Fibroblast of skin of right biceps (primary cell): ENCODE data around the gene SMYD3.
A peak's percentile ranks its signal among the peaks of the same experiment; 100 is the strongest.

ENCODE experiments used
- DNase-seq: peaks from one replicate; pipeline ENCODE4 v3.0.0-alpha.2; 2013

Gene SMYD3

GRCh38 chr1:246162560-246162959 lies 344.5 kb downstream of the SMYD3 start:
- no peak for DNase-seq

GRCh38 chr1:246161626-246162025 lies 345.5 kb downstream of the SMYD3 start:
- peak; percentile 77 for DNase-seq

DNA sequence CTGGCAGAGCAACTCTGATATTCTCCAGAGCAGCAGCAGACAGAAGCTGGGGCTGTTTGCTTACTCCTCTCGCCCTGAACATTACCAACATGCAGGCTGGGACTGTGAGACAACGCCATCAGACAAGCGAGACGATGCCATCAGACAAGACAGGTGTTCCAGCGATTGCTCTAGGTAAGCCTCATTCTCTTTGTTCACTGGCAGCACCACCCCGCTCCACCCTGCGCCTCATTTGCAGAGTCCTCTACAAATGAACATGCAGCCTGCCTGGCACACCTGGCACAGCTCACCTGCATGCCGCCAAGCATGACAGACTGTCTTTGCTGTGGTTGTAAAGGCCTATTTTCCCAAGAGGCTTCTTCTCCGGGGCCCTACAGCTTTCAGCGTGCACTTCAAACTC lies 346.2 kb downstream of the SMYD3 start:
- DNase-seq: no peak

GRCh38 chr1:246160374-246160773 lies 346.7 kb downstream of the SMYD3 start:
- no peak for DNase-seq

GRCh38 chr1:246159279-246160227 lies 347.5 kb downstream of the SMYD3 start:
- DNase-seq: no peak

GRCh38 chr1:246158131-246158530 lies 348.9 kb downstream of the SMYD3 start:
- DNase-seq: no peak

GRCh38 chr1:246157516-246157915 lies 349.6 kb downstream of the SMYD3 start:
- no peak for DNase-seq

- no peak for DNase-seq
These were observed 350.2 kb downstream of the SMYD3 start for GRCh38 chr1:246156847-246157246.

DNA sequence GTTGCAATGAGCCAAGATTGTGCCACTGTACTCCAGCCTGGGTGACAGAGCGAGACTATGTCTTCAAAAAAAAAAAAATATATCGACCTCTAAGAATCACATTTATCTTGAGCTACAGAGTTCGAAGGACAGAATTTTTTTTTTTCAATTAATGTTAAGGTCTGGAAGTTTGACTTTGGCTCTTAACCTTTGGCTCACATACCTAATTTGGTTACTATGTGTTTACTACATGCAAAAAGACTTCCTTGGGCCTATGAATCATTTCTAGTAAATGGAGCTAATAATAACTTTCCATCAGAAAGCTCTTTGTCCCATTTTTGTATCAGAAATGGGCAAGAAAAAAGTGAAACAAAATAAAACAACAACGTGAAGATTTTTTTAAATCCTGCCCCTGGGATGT lies 351.2 kb downstream of the SMYD3 start:
- peak; percentile 61 for DNase-seq

DNA sequence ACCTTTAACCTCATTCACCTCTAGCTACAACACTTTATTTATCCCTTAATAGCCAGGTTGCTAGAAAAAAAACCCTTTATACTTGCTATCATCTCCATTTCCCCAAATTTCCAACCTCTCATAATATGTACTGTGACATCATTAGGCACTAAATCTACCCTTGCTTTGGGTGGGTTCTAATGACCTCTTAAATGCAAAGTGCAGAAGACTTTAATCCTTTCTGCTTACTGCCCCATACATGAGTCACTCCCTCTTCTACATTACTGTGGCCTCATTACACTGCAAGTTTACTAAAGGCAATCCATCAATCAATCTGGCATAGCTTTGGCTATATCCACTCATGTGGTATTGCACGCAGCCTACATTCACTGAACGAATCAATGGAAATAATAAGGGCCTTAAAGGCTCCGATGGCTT lies 353.3 kb downstream of the SMYD3 start:
- peak; percentile 55 for DNase-seq

DNA sequence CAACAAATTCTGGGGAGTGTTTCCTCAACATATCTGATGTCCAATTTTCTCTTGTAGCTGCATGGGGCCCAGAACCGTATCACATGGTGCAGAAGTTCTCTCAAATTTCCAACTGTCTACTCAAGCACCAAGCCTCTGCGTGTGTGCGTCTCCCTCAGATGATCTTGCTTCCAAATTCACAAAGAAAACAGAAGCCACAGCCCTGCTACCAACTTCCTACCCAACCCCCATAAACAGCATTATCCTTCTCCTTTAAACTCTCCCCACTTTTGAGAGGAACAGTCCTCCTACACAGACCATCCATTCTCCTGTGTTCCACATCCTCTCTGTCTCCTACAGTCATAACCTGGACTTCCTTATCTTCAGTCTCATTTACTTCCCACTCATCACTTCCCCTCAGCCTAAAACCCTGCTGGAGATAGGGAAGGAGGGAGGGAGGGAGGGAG lies 354.1 kb downstream of the SMYD3 start:
- no peak for DNase-seq

GRCh38 chr1:246151796-246152434 lies 355.2 kb downstream of the SMYD3 start:
- no peak for DNase-seq

- DNase-seq: no peak
These were observed 357.5 kb downstream of the SMYD3 start for GRCh38 chr1:246149543-246149942.

DNA sequence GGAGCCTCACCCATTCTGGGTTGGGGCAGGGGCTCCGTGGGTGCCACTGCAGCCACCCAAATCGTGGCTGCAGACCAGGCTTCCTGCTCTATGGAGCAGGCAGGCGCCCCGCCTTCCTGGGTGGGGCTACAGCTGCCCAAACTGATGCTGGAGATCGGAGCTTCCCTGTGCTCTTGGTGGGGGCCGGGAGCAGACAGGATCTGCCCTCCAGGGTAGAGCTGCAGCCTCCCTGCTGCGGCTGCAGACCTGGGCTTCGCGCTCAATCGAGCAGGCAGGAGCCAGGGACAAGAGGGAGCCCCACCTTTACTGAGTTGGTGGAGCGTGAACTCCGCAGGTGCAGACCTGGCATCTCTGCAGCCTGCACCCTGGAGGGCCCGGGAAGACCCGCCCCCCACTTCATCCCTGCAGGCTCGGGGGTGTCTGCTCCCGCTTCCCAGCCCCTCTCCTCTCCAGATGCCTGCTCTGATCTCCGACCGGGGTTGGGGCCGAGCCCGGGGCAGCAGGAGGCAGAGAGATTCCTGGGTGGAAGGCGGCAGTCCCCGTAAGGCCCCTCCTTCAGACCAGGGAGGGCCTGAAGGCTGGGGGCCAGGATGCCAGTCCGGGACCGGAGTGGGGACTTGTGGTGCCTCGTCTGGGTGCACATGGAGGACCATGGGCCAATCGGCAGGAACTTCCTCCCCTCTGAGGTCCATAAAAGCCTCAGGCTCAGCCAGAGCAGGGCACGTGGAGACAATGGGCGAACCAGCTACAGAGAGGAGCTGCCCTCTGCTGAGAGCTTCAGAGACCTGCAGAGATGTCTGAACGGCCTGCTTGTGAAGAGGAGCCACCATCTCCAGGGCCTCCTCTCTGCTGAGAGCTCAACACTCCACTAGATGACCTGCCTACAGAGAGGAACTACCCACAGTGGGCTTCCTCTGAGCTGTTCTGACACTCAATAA lies 359.3 kb downstream of the SMYD3 start:
- no peak for DNase-seq

DNA sequence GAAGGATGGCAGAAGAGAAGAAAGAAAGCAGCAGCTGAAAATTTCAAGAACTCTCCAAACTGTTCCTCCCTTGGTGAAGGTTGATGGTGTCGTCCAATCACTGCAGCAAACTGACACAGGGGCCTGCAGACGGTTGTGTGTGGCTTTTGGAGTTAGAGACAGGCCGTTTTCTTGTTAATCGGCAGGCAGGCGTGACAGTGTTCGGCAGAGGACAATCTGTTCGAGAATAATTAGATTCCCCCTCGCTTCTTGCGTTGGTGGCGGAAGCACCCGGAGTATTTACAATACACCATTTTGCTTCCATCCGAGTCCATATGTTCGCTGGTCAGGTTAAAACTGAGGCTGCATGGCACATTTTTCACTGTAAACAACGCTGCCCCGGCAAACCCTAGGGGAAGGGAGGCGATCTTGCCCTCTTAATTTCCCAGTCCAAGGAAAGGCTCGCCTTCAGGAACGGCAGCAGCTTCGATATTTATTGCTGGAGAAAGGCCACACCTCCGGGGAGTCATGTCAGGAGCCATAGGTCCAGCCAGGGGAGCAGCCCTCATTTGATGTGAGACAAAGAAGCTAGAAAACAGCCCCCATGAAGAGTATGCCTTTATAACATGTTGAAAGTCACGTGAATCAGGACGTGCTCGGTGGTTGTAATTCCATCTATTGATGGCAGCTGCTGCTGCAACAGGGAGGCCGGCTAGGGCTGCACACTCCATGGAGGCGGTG lies 360.1 kb downstream of the SMYD3 start:
- no peak for DNase-seq

GRCh38 chr1:246145900-246146299 lies 361.2 kb downstream of the SMYD3 start:
- no peak for DNase-seq

DNA sequence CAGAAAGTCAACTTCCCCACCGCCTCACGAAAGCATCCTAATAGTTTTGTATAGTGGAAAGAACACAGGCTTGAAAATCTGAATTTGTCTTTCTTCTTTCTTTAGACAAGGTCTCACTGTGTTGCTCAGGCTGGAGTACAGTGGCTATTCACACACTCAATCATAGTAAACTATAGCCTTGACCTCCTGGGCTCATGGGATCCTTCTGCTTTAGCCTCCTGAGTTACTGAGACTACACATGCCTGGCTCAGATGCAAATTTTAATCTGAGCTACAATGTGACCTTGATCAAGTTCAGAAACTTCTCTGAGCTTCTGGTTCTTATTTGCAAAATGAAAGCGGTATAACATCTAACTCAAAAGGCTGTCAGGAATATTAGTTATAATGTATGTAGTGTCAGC lies 362.1 kb downstream of the SMYD3 start:
- no peak for DNase-seq

DNA sequence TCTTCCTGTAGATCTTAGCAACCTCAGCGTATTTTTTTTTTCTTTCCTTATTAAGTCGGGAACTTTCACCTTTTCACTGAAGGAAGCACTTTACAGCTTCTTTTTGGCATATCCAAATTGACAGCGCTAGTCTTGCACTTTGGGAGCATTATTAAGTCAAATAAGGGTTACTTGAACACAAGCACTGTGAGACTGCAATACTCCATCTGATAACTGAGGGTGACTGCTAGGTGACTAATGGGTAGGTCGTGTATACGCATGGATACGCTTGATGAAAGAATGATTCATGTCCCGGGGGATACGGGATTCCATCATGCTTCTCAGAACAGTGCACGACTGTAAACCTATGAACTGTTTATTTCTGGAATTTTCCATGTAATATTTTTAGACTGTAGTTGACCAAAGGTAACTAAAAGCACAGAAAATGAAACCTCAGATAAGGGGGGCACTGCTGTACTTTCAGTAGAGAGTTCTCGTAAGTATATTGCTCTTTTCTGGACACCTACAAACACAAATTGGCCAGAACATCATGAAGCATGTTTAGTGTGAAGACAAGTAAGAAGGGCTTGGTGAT lies 364.7 kb downstream of the SMYD3 start:
- DNase-seq: peak; percentile 97

DNA sequence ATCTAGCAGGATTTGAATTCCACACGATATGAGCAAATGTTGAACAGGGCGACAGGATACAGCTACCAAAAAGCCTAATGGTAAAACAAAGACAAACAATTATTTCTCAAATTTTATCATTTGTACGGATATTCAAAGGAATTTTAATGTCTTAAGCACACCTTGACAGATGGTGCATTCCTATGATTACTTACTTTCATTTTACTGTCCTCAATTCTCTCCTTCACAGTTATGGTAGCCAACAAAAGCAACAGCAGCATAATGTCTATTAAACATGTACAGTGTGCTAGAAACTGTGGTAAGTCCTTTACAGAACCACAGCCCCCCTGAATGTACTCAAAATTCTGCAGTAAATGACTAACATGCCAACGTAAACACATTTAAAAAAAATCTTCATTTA lies 365.8 kb downstream of the SMYD3 start:
- DNase-seq: no peak

- DNase-seq: peak; percentile 94
These were observed 367.3 kb downstream of the SMYD3 start for GRCh38 chr1:246139745-246140182.

DNA sequence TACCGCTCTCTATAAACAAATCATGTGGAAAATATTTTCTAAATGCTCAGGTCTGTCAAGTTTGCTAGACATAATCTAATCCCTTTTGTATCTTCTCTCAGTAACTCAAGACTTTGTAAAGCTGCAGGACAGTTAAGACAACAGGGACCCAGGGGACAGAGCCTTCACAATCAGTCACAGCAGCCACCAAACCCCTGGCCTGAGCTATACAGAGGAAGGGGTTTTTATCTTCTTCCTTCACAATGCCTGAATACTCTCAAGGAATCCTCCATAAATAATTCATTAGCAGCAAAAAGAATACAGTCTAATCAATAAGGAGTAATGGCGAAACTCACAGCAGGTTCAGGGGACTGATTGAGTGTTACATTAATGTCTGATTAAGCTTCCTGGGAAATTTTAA lies 368.3 kb downstream of the SMYD3 start:
- no peak for DNase-seq

DNA sequence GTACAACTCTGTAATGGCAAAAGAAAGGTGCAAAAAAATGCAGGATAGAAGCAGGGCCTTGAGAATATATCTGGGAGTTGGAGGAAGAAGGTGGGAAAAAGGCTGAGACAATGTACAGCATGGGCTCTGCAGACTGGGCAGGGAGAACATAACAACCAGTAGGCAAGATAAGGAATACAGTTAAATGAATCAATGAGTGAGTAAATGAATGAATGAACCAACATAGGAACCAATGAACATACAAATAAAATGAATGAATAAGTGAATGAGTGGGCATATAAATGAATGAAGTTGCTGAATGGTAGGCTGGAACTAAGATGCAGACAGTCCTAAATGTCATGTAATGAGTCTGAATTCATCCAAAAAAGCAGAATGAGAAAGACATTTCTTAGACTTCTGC lies 370.6 kb downstream of the SMYD3 start:
- DNase-seq: no peak
